Ovary (tissue), 9 donors: ENCODE results near the gene SMO. TPM values are rescaled to one million over a fixed set of nuclear protein-coding genes. Genes with fewer than 3 reads are reported as not detected.

ENCODE experiments used
- DNase-seq, 5 donors: peaks; one replicate each; pipeline ENCODE4 v3.0.0-alpha.2; 2019 to 2020
- H3K27ac ChIP-seq, 2 donors: fragments of 200-600 bp; one replicate each; pipeline versions ENCODE4 v1.5.1 to v1.8.0; 2019 to 2022
- H3K27me3 ChIP-seq: fragments of 200-600 bp; one replicate; pipeline ENCODE4 v1.8.0; 2022
- H3K36me3 ChIP-seq: fragments of 200-600 bp; sonication (generic); one replicate; pipeline ENCODE4 v1.5.1; 2019
- H3K4me1 ChIP-seq: one replicate; pipeline ENCODE4 v1.8.1; 2013; ENCODE audit warnings: mild to moderate bottlenecking, moderate library complexity; ENCODE audit not compliant: insufficient read depth
- H3K4me3 ChIP-seq: fragments of 200-600 bp; sonication (generic); one replicate; pipeline ENCODE4 v1.5.1; 2017
- H3K9me3 ChIP-seq, 2 donors: fragments of 200-600 bp in 1 of 2; sonication (generic) in 1 of 2; one replicate each; pipeline versions ENCODE4 v1.5.1 to v1.8.1; 2013 to 2019; ENCODE audit warnings: mild to moderate bottlenecking in 1 of 2, moderate library complexity in 1 of 2
- CTCF ChIP-seq, 3 donors: fragments of 450-650 bp in 2 of 3; fragments of 200-600 bp in 1 of 3; IDR thresholded peaks; one replicate each; pipeline versions ENCODE4 v1.5.1 to v1.8.0; 2016 to 2022; ENCODE audit warnings: antibody characterized with exemption in 3 of 3, mild to moderate bottlenecking in 1 of 3
- EP300 ChIP-seq: sonication (generic); formaldehyde crosslinking; IDR thresholded peaks from one replicate; pipeline ENCODE4 v1.6.1; 2017; ENCODE audit warnings: antibody characterized with exemption
- POLR2A ChIP-seq: fragments of 450-650 bp; IDR thresholded peaks from one replicate; pipeline ENCODE4 v1.6.1; 2017; ENCODE audit warnings: antibody characterized with exemption, mild to moderate bottlenecking, moderate library complexity
- WGBS, 3 donors: extraction: QIAGEN DNeasy Blood & Tissue Kit in 1 of 3; methylation state at CpG; one replicate each; pipeline versions ENCODE4 v1.1.5 to v1.1.7; 2013 to 2017; 5-methylcytosine and 5-hydroxymethylcytosine counted together
- intact Hi-C, 4 donors: fragments of 100-400 bp; cut with DNase I; formaldehyde crosslinking; loops; one replicate each; pipeline versions ENCODE4 v1.11.0 to v1.15.1; 2022 to 2023
- polyA plus RNA-seq, 2 donors: library from polyadenylated mRNA; stranded (reverse); fragments of 200-250 nt in 1 of 2; fragments of 350-450 nt in 1 of 2; fragmentation: Illumina TruSeq in 1 of 2; extraction: RNeasy Lipid Tissue Mini Kit (QIAGEN cat#74804) in 1 of 2; gene quantifications; one replicate each; pipeline ENCODE4 v1.2.3, GENCODE V29; 2013 to 2014
- total RNA-seq, 7 donors: library from RNA; depleted of rRNA in 2 of 7; stranded (reverse); fragments of >200 nt in 2 of 7; fragmentation: NEBNext Ultra II Directional in 3 of 7; extraction: Animal tissue kit (Norgen Biotek cat#: 25700) in 3 of 7; gene quantifications; one replicate each; pipeline versions ENCODE4 v1.1.0 to v1.2.4, GENCODE V29; 2016 to 2023
- donor health status: DM: no; HTN: no; CAD: no; lungs with moderate emphysema.
- donor health status: DM: no; HTN: no; CAD: no.
- donor health status: Bipolar disorder and iron deficiency.
- donor health status: DM: yes; HTN: yes; CAD: no.
- donor health status: DM: no; HTN: no; CAD: no.
- donor health status: DM: yes; HTN: yes; CAD: no.

The SMO gene
- total and polyA plus RNA-seq, 9 donors: 14.3 to 47.8 (median 33.2) TPM

GRCh38 chr7:129146237-129146979 is 42.0 kb upstream of the SMO start:
- Histone ChIP-seq H3K27me3 (no peaks in the 10 kb centered on the region), H3K4me1 (peaks cover 22% of the 10 kb centered on the region), H3K9me3 (no peaks in the 10 kb centered on the region), H3K4me3 (no peak overlapping the region), H3K36me3 (no peaks in the 10 kb centered on the region), H3K27ac (no peak overlapping the region)
- WGBS, 3 donors: 20 to 46% (median 23%) methylated on average over 8 of the region's 8 CpGs
- TF ChIP-seq CTCF (IDR thresholded peaks at IDR 0.05): no peak
- TF ChIP-seq EP300: no peak
- TF ChIP-seq POLR2A: no peak
- intact Hi-C loops: no loop called here
- DNase-seq: no peak

DNA sequence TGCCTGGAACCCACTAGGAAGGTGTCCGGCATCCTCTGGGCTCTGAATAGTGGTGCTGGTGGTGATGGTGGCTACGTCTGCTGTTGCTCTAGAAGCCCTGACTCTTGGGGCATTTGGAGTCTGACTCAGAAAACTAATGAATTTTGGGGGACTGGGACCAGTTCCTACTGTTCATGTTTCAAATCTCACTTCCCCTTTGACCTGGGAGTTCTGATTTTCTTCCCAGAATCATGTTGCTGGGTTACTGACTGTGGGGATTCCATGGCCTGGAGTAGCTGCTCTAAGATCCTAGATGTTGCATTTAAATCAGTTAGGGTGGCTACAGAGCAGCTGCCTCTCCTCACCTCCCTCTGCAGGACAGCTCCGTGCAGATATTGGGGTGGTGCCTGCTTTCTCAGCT is 40.7 kb upstream of the SMO start:
- no peak overlapping the region for H3K4me3 ChIP-seq
- H3K27ac ChIP-seq: no peak overlapping the region
- H3K27me3 ChIP-seq: no peaks in the 10 kb centered on the region
- intact Hi-C loops: no loop called here
- H3K36me3 ChIP-seq: no peaks in the 10 kb centered on the region
- TF ChIP-seq EP300: no peak
- TF ChIP-seq CTCF (IDR thresholded peaks at IDR 0.05): no peak
- no peak for TF ChIP-seq POLR2A
- peaks cover 22% of the 10 kb centered on the region for H3K4me1 ChIP-seq
- no peaks in the 10 kb centered on the region for H3K9me3 ChIP-seq
- WGBS, 3 donors: 50 to 64% (median 61%) methylated on average over 3 of the region's 3 CpGs
- no peak for DNase-seq

GRCh38 chr7:129149511-129149910 is 38.9 kb upstream of the SMO start:
- H3K27ac ChIP-seq: no peak overlapping the region
- no peaks in the 10 kb centered on the region for H3K27me3 ChIP-seq
- H3K9me3 ChIP-seq: no peaks in the 10 kb centered on the region
- intact Hi-C loops: no loop called here
- H3K4me1 ChIP-seq: peaks cover 20% of the 10 kb centered on the region
- DNase-seq: no peak
- WGBS, 3 donors: 41 to 58% (median 44%) methylated on average over 8 of the region's 8 CpGs
- H3K36me3 ChIP-seq: no peaks in the 10 kb centered on the region
- no peak overlapping the region for H3K4me3 ChIP-seq
- TF ChIP-seq CTCF (IDR thresholded peaks at IDR 0.05) (no peak), EP300 (no peak), POLR2A (no peak)

DNA sequence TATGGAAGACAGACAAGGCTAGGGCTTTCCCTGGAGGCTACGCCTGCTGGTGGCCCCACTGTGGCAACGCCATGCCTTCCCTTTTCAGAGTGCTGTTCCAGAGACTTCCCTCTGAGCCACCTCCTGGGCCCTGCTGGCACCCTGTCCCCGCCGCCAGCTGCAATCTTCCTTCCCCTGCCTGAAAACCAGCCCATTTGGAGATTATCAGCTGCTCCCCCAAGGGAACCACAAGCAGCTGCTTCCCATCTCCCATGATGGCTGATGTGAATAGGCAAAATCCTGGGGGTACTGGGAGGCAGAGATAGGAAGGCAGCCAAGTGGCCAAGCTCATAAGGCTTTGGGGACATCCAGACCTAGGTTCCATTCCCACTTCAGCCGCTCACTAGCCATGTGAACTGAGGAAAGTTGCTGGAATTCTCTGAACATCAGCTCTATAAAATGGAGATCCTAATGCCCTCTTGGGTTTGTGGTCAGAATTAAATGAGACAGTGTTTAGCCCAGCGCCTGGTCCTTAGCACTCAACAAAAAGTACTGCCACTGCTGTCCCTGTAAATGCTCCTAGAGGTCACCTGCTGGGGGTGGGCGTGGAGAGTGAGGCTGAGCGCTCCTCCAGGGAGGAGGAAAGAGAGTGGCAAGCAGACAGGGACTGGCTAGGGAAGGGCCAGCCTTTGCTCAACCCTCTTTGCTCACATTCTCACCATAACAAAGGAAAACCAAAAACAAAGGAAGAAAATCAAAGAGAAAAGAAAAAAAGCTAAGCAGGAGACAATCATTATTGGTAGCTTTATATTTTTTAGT is 38.0 kb upstream of the SMO start:
- Histone ChIP-seq H3K9me3 (no peaks in the 10 kb centered on the region), H3K4me3 (no peak overlapping the region), H3K4me1 (peaks cover 18% of the 10 kb centered on the region), H3K27me3 (no peaks in the 10 kb centered on the region), H3K27ac (no peak overlapping the region), H3K36me3 (no peaks in the 10 kb centered on the region)
- DNase-seq: no peak
- 66 to 78% (median 73%) methylated on average over 8 of the region's 8 CpGs for WGBS, 3 donors
- intact Hi-C loops: no loop called here
- TF ChIP-seq EP300 (no peak), POLR2A (no peak), CTCF (IDR thresholded peaks at IDR 0.05) (no peak)
